HG02970 (cell line): ENCODE measurements around the gene PALM.

Source experiments
- ATAC-seq: cut with Tn5 transposase; IDR thresholded peaks from one replicate; pipeline ENCODE4 v1.9.1; 2021; ENCODE audit warnings: mild to moderate bottlenecking, moderate library complexity, moderate number of reproducible peaks; ENCODE audit not compliant: unreplicated experiment, low FRiP score

PALM gene

DNA sequence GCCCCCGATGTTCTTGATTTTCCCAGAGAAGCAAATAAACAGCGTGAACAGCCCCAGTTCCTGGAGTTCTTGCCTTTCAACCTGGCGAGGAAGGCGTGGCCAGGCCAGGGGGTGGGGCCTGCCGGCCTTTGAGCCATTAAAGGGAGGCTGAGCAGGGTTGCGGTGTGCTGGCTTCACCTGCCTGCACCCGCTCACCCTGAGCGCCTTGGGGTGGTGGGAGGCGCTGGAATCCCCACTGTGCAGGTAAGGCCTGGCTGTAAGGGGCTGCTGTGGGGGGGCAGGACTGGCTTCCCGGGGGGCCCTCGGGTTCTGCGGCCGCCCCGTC lies 39.5 kb downstream of the PALM start:
- no peak for ATAC-seq

DNA sequence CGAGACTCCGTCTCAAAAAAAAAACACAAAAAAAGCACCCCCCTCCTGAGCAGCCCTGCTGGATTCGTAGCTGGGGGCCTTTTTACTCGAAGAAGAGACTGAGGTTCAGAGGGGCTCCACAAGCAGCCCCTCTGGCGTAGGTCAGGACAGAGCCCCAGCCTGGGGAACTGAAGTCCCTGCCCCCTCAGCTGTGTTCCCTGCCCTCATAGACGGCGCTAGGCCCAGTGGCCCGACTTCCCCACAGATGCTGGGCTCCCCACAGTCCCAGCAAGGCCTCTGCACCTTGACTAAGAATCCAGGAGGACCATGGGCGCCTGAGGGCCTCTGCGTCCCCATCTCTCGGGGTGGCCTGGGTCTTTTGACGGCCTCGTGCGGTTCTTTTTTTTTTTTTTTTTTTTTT lies 41.1 kb downstream of the PALM start:
- no peak for ATAC-seq

DNA sequence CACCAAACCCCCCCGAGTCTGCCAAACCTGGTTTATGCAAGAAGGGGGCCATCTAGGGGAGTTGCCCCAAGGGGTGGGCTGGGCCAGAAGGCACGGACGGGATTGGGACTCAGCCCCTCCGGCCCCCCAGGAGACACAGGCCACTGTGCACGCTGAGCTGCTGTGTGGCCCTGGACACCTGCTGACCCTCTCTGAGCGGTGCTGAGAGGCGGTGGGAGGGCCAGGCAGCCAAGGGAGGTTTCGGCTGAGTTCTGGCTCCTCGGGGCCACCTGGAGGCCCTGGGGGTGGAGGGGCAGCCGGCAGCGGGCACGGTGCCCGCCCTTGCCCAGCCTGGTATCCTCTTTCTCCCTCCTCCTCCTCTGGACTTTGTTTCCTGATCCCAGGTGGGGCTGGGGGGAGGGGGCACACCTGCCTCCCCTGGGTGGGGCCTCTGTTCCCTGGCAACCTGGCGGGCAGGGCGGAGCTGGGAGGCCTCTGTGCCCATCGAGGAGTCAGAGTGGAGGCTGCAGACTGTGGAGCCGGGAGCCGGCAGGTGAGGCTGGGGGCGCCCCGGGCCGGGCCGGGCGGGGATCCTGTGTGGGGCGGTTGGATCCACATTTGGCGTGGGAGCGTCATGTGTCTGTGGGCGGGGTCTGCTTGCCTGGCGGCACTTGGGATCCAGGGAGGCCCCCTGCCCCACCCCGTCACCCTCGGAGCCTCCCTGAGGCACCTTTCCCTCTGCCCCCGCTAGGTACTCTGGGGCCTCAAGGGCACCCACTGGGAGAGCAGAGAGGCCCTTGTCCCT lies 42.1 kb downstream of the PALM start, which contains the start of gene MISP:
Gene MISP (plus strand): TSS at position 473 of the 784 bp plus-strand sequence. CDS start 5,835 bp downstream, outside the sequence.
- ATAC-seq, result no peak

DNA sequence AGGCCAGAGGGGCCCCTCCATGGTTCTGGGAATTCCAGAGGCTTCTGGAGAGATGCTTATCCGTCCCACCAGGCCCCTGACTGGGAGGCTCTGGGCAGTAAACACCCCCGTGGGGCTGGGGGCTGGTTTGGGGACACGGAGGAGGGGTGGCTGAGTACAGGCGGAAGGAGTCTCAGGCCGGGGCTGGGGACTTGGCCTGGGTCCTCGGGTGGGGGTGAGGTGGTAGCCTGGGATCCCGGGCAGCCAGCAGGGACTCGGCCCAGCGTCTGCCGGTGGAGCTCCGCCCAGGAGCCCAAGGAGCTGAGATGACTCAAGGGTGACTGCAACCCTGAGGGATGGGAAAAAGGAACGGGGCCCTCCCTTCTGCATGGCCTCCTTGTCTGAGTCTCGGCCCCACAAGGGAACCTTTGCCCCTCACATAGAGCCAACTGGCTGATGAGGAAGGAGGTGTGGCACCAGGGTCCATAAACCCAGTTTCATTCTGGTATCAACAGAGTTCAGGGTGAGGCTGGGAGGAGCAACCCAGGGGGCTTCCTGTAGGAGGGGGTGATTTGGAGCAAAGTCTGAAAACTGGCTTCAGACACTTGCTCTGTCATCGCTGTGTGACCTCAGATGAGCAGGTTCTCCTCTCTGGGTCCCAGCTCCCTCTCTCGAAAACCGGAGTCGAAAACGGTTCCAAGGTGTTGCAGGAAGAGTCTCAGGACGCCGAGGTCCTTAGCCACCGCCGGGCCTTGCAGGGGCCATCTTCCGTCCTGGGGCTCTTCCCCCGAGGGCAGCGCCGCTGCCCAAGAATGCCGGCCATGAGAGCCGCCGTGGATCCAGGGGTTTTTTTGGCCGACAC lies 43.0 kb downstream of the PALM start:
- no peak for ATAC-seq

DNA sequence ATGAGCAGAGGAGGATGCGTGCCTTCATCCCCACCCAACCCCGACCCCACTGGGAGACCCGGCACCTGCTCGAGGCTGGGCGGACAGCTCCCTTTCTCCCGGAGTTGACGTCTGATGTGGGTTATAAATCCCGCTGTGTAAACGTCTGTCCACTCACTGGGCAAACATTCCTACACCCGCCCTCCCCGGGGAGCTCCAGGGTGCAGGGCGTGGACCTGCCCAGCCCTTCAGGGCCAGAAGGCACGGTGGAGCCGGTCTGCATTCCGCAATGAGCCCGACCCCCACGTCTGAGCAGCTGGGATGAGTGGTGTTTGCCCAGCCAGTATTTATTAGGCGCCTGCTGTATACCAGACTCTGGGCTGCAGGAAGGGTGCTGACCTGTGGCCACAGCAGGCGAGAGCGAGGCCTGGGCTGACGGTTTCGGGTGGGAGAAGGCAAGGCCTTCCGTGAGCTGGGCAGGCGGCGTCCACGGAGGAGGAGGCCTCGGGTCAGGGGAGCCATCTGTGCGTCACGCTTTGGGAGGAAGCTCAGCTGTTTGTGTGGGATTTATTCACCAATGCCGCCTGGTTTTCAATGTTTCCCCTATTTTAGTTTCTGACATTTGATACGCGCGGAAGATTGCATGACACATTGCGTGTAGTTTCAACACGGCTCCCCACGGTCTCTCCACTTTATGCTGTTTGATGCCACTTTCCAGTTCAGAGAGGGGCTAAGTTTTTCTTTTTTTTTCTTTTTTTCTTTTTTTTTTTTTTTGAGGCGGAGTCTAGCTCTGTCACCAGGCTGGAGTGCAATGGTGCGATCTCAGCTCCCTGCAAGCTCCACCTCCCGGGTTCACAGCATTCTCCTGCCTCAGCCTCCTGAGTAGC lies 44.1 kb downstream of the PALM start:
- no peak for ATAC-seq

DNA sequence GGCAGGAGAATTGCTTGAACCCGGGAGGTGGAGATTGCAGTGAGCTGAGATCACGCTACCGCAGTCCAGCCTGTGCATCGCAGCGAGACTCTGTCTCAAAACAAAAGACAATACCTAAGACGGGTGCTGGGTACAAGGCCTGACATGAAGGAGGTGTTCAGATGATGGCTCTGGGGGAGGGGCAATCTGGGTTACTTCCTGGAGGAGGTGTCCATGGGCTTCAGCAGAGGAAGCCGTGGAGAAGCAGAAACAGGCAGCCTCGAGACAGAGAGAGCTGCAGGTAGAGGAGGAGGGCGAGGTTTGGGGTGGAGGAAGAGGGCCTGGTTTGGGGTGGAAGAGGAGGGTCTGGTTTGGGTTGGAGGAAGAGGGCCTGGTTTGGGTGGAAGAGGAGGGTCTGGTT lies 45.8 kb downstream of the PALM start:
- no peak for ATAC-seq

DNA sequence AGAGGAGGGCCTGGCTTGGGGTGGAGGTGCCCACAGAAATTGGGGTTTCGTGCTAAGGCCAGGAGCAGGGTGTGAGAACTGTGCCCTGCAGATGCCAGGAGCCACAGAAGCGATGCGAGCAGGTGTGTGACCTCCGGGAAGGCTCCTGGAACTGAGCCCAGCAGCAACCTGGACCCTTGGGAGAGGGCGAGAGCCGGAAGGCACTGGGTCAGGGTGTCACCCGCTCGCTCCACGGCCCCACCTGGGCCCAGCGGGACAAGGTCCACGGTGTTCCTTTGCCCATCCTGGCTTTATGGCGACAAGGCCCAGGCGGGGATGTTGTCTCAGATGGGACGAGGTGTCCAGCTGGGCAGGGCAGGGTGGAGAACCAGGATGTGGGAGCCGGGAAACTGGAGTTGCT lies 46.3 kb downstream of the PALM start:
- ATAC-seq, result no peak

DNA sequence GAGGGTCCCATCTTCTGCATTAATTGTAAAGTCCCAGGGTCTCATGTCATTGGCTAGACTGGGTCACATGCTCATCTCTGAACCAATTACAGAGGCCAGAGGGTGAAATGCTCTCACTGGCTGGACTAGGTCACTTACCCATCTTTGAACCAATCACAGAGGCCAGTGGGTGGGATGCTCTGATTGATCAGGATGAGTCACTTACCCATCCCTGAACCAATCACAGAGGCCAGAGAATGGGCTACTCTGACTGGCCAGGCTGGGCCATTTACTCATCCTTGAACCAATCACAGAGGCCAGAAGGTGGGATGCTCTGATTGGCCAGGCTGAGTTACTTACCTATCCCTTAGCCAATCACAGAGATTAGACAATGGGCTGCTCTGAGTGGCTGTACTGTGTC lies 47.5 kb downstream of the PALM start:
- no peak for ATAC-seq

DNA sequence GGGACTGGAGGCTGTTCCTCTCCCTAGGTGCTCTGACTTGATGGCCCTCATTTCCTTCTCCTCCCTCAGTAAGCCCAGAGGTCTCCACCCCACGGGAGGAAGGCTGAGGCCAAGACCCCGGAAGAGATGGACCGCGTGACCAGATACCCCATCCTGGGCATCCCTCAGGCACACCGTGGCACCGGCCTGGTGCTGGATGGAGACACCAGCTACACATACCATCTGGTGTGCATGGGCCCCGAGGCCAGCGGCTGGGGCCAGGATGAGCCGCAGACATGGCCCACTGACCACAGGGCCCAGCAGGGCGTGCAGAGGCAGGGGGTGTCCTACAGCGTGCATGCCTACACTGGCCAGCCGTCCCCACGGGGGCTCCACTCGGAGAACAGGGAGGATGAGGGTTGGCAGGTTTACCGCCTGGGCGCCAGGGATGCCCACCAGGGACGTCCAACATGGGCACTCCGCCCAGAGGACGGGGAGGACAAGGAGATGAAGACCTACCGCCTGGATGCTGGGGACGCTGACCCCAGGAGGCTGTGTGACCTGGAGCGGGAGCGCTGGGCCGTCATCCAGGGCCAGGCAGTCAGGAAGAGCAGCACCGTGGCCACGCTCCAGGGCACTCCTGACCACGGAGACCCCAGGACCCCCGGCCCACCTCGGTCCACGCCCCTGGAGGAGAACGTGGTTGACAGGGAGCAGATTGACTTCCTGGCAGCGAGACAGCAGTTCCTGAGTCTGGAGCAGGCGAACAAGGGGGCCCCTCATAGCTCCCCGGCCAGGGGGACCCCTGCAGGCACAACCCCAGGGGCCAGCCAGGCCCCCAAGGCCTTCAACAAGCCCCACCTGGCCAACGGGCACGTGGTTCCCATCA lies 48.3 kb downstream of the PALM start:
- no peak for ATAC-seq

DNA sequence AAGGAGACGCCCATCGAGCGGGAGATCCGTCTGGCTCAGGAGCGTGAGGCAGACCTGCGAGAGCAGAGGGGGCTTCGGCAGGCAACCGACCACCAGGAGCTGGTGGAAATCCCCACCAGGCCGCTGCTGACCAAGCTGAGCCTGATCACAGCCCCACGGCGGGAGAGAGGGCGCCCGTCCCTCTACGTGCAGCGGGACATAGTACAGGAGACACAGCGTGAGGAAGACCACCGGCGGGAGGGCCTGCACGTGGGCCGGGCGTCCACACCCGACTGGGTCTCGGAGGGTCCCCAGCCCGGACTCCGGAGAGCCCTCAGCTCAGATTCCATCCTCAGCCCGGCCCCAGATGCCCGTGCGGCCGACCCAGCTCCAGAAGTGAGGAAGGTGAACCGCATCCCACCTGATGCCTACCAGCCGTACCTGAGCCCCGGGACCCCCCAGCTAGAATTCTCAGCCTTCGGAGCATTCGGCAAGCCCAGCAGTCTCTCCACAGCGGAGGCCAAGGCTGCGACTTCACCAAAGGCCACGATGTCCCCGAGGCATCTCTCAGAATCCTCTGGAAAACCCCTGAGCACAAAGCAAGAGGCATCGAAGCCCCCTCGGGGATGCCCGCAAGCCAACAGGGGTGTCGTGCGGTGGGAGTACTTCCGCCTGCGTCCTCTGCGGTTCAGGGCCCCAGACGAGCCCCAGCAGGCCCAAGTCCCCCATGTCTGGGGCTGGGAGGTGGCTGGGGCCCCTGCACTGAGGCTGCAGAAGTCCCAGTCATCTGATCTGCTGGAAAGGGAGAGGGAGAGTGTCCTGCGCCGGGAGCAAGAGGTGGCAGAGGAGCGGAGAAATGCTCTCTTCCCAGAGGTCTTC lies 49.3 kb downstream of the PALM start:
- no peak for ATAC-seq

DNA sequence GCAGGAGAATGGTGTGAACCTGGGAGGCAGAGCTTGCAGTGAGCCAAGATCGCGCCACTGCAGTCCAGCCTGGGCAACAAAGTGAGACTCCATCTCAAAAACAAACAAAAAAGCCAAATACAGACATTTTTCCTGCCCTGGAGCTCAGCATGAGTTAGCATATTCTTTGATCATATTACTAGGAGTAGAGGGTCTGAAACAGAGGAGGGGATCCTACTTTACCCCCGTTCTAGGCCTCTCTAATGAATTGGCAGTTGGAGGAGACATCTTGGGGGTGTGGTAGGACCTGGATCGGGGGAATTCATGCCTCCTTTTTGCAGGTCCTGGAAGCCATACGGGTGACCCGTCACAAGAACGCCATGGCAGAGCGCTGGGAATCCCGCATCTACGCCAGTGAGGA lies 54.4 kb downstream of the PALM start:
- no peak for ATAC-seq

DNA sequence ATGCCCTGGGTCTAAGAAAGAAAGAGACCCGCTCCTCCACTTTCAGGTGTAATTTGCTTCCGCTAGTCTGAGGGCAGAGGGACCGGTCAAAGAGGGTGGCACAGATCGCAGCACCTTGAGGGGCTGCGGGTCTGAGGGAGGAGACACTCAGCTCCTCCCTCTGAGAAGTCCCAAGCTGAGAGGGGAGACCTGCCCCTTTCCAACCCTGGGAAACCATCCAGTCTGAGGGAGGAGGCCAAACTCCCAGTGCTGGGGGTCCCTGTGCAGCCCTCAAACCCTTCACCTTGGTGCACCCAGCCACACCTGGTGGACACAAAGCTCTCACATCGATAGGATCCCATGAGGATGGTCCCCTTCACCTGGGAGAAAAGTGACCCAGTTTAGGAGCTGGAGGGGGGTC lies 55.1 kb downstream of the PALM start:
- no peak for ATAC-seq

DNA sequence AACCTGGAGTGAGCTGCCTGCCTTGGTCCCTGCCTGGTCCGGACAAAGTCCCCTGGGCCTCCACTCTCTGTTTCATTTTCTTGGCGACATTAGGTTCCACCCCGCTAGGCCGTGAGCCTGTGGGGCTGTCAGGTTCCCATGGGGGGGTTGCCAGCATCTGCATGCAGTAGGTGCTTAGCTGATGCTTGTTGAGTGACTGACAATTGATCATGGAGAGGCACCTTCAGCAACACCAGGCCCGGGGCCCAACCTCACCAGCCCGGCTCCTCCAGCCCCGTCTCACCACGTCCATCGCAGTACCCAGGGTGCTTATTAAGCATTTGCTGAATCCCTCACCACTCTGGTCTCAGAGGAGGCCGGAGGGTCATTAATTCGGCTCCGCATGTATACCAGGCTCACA lies 55.6 kb downstream of the PALM start:
- ATAC-seq, result no peak

DNA sequence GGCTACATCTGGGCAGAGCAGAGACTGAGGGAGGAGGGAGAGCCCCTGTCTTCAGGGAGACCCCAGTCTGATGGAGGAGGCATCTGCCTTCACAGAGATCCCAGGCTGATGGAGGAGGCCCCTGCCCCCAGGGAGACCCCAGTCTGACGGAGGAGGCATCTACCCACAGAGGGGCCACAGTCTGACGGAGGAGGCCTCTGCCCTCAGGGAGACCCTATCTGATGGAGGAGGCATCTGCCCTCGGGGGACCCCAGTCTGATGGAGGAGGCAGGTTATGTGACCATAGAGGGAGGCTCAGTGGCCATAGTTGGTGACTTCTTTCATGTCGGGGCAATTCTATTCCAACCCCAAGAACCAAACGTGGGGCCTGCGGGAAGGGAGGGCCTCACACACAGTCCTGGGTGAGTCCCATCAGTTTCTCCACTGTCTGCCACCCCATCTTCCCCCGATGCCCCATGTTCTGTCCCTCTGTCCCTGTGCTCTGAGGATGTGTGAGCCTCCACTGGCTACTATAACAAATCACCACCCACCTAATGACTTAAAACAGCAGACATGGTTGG lies 56.5 kb downstream of the PALM start:
- ATAC-seq, result no peak

DNA sequence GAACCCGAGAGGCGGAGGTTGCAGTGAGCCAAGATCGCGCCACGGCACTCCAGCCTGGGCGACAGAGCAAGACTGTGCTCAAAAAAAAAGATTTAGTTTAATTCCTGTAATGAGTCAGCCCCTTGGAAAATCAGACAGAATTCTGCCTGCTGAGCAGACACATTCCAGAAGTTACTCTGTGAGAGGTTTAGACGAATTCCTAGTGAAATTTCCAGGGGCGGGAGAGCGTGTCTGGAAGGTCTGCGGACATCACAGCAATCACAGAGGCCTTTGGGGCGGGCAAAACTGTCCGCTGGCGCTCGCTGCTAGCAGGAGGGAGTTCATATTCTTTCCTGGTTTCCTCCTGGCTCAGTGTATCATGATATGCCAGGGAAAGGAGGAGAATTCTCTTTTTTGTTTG lies 59.7 kb downstream of the PALM start:
- no peak for ATAC-seq

DNA sequence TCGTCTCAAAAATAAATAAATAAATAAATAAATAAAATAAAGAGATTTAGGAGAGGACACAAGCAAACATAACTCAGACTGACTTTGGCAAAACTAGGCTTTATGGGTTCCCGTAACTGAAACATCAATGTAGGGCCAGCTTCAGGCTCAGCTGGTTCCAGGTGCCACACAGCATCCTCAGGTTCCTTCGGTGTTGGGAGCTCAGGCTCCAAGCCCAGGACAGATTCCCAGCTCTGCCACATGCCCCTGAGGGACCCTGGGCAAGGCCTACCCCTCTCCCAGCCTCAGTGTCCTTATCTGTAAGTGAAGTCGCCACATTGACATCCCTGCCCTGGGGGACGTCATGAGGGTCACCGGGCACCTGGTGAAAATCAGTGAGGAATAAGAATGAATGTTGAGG lies 60.9 kb downstream of the PALM start:
- no peak for ATAC-seq

DNA sequence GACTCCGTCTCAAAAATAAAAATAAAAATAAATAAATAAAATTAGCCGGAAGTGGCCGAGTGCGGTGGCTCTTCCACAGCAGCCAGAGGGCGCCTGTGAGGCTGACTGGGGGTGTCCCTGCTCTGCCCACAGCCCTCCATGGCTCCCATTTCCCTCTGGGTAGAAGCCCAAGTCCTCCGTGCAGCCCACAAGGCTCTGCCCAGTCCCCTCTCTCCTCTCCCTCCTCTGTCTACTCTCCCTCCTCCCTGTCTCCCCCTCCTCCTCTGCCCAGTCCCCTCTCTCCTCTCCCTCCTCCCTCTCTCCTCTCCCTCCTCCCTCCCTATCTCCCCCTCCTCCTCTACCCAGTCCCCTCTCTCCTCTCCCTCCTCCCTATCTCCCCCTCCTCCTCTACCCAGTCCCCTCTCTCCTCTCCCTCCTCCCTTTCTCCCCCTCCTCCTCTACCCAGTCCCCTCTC lies 62.6 kb downstream of the PALM start:
- ATAC-seq, result no peak

DNA sequence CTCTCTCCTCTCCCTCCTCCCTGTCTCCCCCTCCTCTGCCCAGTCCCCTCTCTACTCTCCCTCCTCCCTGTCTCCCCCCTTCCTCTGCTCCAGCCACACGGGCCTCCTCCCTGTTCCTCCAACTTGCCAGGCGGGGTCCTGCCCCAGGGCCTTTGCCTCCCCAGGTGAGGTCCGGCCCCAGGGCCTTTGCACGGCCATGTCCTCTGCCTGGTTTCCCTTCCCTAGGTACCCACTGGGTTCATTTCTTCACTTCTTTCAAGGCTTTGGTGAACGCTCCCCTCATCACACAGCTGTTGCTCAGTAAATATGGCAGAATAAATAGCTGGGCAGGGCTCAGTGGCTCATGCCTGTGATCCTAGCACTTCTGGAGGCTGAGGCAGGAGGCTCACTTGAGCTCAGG lies 63.3 kb downstream of the PALM start:
- ATAC-seq, result no peak
